GM19023 (cell line): ENCODE results near the gene LCE1B.

Experiments
- ATAC-seq: cut with Tn5 transposase; IDR thresholded peaks from one replicate; pipeline ENCODE4 v1.9.1; 2021; ENCODE audit warnings: mild to moderate bottlenecking, moderate library complexity; ENCODE audit not compliant: unreplicated experiment

LCE1B gene

GRCh38 chr1:152811671-152812070 is at the start of gene LCE1B:
LCE1B (plus strand) TSS chr1:152811971; CDS start chr1:152812447, 476 bp downstream.
- ATAC-seq, result no peak

- ATAC-seq, result no peak
Observed at GRCh38 chr1:152768847-152769533, 42.8 kb upstream of the LCE1B start.

- no peak for ATAC-seq
Observed at GRCh38 chr1:152770411-152770810, 41.4 kb upstream of the LCE1B start.

GRCh38 chr1:152774875-152775274 is 36.9 kb upstream of the LCE1B start, which contains the start of gene LCE1F:
LCE1F (plus strand) TSS chr1:152775140; CDS start chr1:152776372, 1,232 bp downstream.
- no peak for ATAC-seq

GRCh38 chr1:152776361-152776760 is 35.4 kb upstream of the LCE1B start:
- ATAC-seq, result no peak

- no peak for ATAC-seq
Observed at GRCh38 chr1:152777510-152778137, 34.1 kb upstream of the LCE1B start.

GRCh38 chr1:152783095-152783494 is 28.7 kb upstream of the LCE1B start:
- no peak for ATAC-seq

- no peak for ATAC-seq
Observed at GRCh38 chr1:152786077-152786476, 25.7 kb upstream of the LCE1B start, which contains the start of gene LCE1E. LCE1E (plus strand) TSS chr1:152786257; CDS start chr1:152787300, 1,043 bp downstream.

GRCh38 chr1:152795686-152796085 is 16.1 kb upstream of the LCE1B start:
- no peak for ATAC-seq

GRCh38 chr1:152796421-152796820 is 15.3 kb upstream of the LCE1B start, which contains the start of gene LCE1D:
LCE1D (plus strand) TSS chr1:152796721; CDS start chr1:152797795, 1,074 bp downstream.
- no peak for ATAC-seq

GRCh38 chr1:152801333-152801732 is 10.4 kb upstream of the LCE1B start:
- ATAC-seq, result no peak

GRCh38 chr1:152806576-152806975 is 5.2 kb upstream of the LCE1B start, which contains the start of gene LCE1C:
LCE1C (minus strand) TSS chr1:152806651; CDS start chr1:152805478, 1,173 bp downstream.
- ATAC-seq, result no peak

- ATAC-seq, result no peak
Observed at GRCh38 chr1:152811050-152811449, 721 bp upstream of the LCE1B start.

- ATAC-seq, result no peak
Observed at GRCh38 chr1:152817309-152817708, 5.5 kb downstream of the LCE1B start.

- no peak for ATAC-seq
Observed at GRCh38 chr1:152823294-152823693, 11.5 kb downstream of the LCE1B start.

- ATAC-seq, result no peak
Observed at GRCh38 chr1:152824964-152825363, 13.2 kb downstream of the LCE1B start.

GRCh38 chr1:152827173-152827572 is 15.4 kb downstream of the LCE1B start, which contains the start of gene LCE1A:
LCE1A (plus strand) TSS chr1:152827473; CDS start chr1:152827473, 0 bp downstream.
- no peak for ATAC-seq

- no peak for ATAC-seq
Observed at GRCh38 chr1:152836870-152837269, 25.1 kb downstream of the LCE1B start.

- no peak for ATAC-seq
Observed at GRCh38 chr1:152842556-152842955, 30.8 kb downstream of the LCE1B start, which contains the start of gene LCE6A. LCE6A (plus strand) TSS chr1:152842856; CDS start chr1:152843521, 665 bp downstream.

GRCh38 chr1:152855661-152856060 is 43.9 kb downstream of the LCE1B start:
- no peak for ATAC-seq

GRCh38 chr1:152858062-152858461 is 46.3 kb downstream of the LCE1B start:
- no peak for ATAC-seq

GRCh38 chr1:152859696-152860095 is 47.9 kb downstream of the LCE1B start, which contains the start of gene LCE7A:
LCE7A (plus strand) TSS chr1:152859996; CDS start chr1:152860698, 702 bp downstream.
- no peak for ATAC-seq
